ENCODE measurements around the gene ABR.
"Not testable (repeated sequence)": the region's sequence is repeated elsewhere in the genome, so short reads cannot be mapped to it uniquely, and the experiment has no call there.

ABR gene

DNA sequence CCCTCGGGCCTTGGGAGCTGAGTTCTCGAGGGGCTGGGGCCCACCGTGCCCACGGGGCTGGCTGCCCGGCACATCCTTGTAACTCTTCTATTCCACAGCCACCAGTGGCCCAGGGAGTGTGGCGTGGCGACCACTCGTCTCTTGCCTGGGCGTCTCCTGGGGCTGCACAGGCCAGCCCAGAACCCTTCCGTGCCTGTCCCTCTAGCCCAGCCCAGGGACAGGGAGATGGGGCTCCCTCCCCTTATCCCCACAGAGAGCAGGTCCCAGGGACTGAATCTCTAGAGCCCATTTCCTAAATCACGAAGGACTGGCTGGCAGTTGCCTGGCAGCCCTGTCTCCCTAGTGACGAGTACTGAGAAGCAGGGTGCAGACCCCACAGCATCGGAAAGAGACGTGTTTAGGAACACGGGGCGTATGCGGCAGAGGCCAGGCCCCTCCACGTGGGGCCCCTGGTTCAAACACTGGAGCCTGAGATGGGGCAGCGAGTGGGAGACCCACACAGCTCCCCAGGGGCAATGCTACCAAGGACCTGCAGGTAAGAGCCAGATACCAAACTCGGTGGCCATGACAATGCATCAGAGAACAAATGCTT is 131.8 kb downstream of the ABR start:
- ChIA-PET CTCF (interaction anchor here (0.6 kb wide), 1 partner anchor 257 kb away, joined by 3 read pairs; no protein-coding TSS in a partner anchor), POLR2A (no interaction called here)
- Histone ChIP-seq H3K27me3 (replicated peaks in 2 of 5; ENCODE audit: control insufficient read depth in 4 of 5, insufficient read depth in 5 of 5, low read length in 4 of 5) (no peaks in the 10 kb centered on the region), H3K9me3 (ENCODE audit: control extremely low read depth in 1 of 5, control insufficient read depth in 4 of 5, insufficient read depth in 2 of 5, low read depth in 1 of 5, low read length in 4 of 5) (no peaks in the 10 kb centered on the region), H3K27ac (ENCODE audit: insufficient read depth in 1 of 2, low read depth in 1 of 2, low read length in 2 of 2, poor library complexity in 1 of 2, severe bottlenecking in 2 of 2) (no peak overlapping the region), H3K4me1 (ENCODE audit: control extremely low read depth in 1 of 4, control insufficient read depth in 4 of 4, insufficient read depth in 4 of 4, low read length in 3 of 4) (peaks cover 0 to 12% (median 10%) of the 10 kb centered on the region in 4 experiments), H3K4me3 (ENCODE audit: control insufficient read depth in 1 of 7, extremely low read depth in 1 of 7, insufficient read depth in 4 of 7, low read depth in 2 of 7, low read length in 6 of 7) (no peak overlapping the region), H3K36me3 (ENCODE audit: control insufficient read depth in 4 of 4, insufficient read depth in 4 of 4, low read length in 3 of 4) (peaks cover 3 to 52% (median 16%) of the 10 kb centered on the region in 4 experiments)
- 94% methylated on average over 17 of the region's 20 CpGs for WGBS (ENCODE audit: insufficient coverage)
- DNase-seq: no peak

DNA sequence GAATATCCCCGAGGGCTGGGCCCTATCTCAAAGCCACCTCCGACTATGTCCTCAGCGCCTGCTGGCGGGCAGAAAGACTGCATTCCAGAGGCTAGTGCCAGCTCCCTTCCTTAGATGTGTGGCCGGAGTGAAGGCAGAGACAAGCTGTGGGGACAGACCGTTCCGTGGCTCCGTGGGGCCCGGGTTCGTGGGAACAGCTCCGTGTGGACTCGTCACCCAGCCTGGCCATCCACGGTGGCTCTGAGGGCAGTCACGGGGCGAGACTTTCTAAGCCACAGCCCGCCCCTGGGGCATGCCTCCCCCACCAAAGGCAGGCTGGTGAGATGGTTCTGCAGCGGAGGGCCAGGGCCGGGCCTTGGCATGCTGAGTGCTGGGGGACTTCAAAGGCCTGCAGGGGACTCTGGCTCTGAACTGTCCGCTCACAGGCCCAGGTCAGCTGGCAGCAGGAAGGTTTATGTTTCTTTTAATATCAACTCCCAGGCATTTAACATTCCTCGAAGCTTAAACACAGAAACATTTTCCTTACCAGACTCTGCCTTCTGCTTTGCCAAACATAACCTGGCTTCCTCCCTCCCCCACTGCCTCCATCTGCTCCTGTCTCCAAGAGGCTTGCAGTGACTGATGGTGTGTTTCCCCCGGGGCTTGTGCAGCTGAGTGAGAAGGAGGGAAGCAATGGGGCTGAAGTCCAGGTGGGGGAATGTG is 132.5 kb downstream of the ABR start:
- H3K9me3 ChIP-seq (ENCODE audit: control extremely low read depth in 1 of 5, control insufficient read depth in 4 of 5, insufficient read depth in 2 of 5, low read depth in 1 of 5, low read length in 4 of 5): no peaks in the 10 kb centered on the region
- DNase-seq: no peak
- no peak overlapping the region for H3K27ac ChIP-seq (ENCODE audit: insufficient read depth in 1 of 2, low read depth in 1 of 2, low read length in 2 of 2, poor library complexity in 1 of 2, severe bottlenecking in 2 of 2)
- CTCF ChIA-PET: no interaction called here
- H3K27me3 ChIP-seq (replicated peaks in 2 of 5; ENCODE audit: control insufficient read depth in 4 of 5, insufficient read depth in 5 of 5, low read length in 4 of 5): no peaks in the 10 kb centered on the region
- POLR2A ChIA-PET: interaction anchor here (0.6 kb wide), 1 partner anchor 120 kb away, joined by 4 read pairs; no protein-coding TSS in a partner anchor
- WGBS (ENCODE audit: insufficient coverage): 95% methylated on average over 21 of the region's 21 CpGs
- H3K36me3 ChIP-seq (ENCODE audit: control insufficient read depth in 4 of 4, insufficient read depth in 4 of 4, low read length in 3 of 4): peaks cover 6 to 57% (median 18%) of the 10 kb centered on the region in 4 experiments
- H3K4me1 ChIP-seq (ENCODE audit: control extremely low read depth in 1 of 4, control insufficient read depth in 4 of 4, insufficient read depth in 4 of 4, low read length in 3 of 4): peaks cover 0 to 16% (median 10%) of the 10 kb centered on the region in 4 experiments
- no peak overlapping the region for H3K4me3 ChIP-seq (ENCODE audit: control insufficient read depth in 1 of 7, extremely low read depth in 1 of 7, insufficient read depth in 4 of 7, low read depth in 2 of 7, low read length in 6 of 7)

DNA sequence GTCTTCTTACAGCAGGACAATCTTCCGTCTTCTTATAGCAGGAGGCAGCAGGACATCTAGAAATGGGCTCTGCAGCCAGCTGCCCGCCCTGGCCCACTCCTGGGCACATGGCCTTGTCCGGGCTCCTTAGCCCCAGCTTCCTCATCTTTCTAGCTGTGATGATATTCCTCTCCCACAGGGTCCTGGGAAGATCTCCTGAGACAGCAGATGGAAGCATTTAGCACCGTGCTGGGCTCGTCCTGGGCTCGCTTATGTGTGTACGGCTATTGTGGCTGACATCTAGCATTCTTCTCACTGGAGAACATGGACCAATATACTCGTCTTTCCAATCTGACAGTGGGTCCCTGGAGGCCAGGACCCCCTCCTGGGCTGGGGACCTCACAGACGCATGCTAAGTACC is 134.3 kb downstream of the ABR start:
- H3K9me3 ChIP-seq (ENCODE audit: control extremely low read depth in 1 of 5, control insufficient read depth in 4 of 5, insufficient read depth in 2 of 5, low read depth in 1 of 5, low read length in 4 of 5): no peaks in the 10 kb centered on the region
- H3K27me3 ChIP-seq (replicated peaks in 2 of 5; ENCODE audit: control insufficient read depth in 4 of 5, insufficient read depth in 5 of 5, low read length in 4 of 5): no peaks in the 10 kb centered on the region
- H3K4me1 ChIP-seq (ENCODE audit: control extremely low read depth in 1 of 4, control insufficient read depth in 4 of 4, insufficient read depth in 4 of 4, low read length in 3 of 4): peaks cover 0 to 23% (median 18%) of the 10 kb centered on the region in 4 experiments
- H3K36me3 ChIP-seq (ENCODE audit: control insufficient read depth in 4 of 4, insufficient read depth in 4 of 4, low read length in 3 of 4): peaks cover 6 to 57% (median 21%) of the 10 kb centered on the region in 4 experiments
- no peak overlapping the region for H3K4me3 ChIP-seq (ENCODE audit: control insufficient read depth in 1 of 7, extremely low read depth in 1 of 7, insufficient read depth in 4 of 7, low read depth in 2 of 7, low read length in 6 of 7)
- no peak overlapping the region for H3K27ac ChIP-seq (ENCODE audit: insufficient read depth in 1 of 2, low read depth in 1 of 2, low read length in 2 of 2, poor library complexity in 1 of 2, severe bottlenecking in 2 of 2)
- 93% methylated on average over 9 of the region's 9 CpGs for WGBS (ENCODE audit: insufficient coverage)
- DNase-seq: no peak
- ChIA-PET POLR2A (no interaction called here), CTCF (interaction anchor here (1.3 to 3.3 kb wide), 2 partner anchors 10 to 11 kb away, joined by 3 to 22 read pairs; no protein-coding TSS in a partner anchor)

DNA sequence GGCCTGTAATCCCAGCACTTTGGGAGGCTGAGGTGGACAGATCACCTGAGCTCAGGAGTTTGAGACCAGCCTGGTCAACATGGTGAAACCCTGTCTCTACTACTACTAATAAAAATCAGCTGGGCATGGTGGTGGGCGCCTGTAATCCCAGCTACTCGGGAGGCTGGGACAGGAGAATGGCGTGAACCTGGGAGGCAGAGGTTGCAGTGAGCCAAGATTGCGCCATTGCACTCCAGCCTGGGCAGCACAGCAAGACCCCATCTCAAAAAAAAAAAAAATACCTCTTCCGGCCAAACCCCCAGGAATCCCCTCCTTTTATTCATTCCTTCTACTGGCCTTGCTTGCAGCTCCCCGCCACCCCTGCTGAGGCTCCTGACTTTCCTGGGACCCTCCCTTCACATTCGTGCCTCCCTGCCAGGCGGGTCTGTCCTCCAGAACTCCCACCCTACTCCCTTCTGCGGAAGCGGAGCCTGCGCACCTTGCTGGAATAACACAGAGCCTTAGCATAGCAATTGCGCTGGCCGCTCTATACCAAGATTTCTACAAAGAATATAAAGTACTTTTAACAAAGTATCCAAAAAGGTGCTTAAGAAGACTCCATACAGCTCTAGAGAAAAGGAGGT is 135.3 kb downstream of the ABR start:
- not testable (repeated sequence) for H3K4me3 ChIP-seq (ENCODE audit: control insufficient read depth in 1 of 7, extremely low read depth in 1 of 7, insufficient read depth in 4 of 7, low read depth in 2 of 7, low read length in 6 of 7); DNase-seq; H3K27ac ChIP-seq (ENCODE audit: insufficient read depth in 1 of 2, low read depth in 1 of 2, low read length in 2 of 2, poor library complexity in 1 of 2, severe bottlenecking in 2 of 2); H3K27me3 ChIP-seq (replicated peaks in 2 of 5; ENCODE audit: control insufficient read depth in 4 of 5, insufficient read depth in 5 of 5, low read length in 4 of 5); H3K9me3 ChIP-seq (ENCODE audit: control extremely low read depth in 1 of 5, control insufficient read depth in 4 of 5, insufficient read depth in 2 of 5, low read depth in 1 of 5, low read length in 4 of 5)
- 100% methylated on average over 10 of the region's 13 CpGs for WGBS (ENCODE audit: insufficient coverage)
- peaks cover 0 to 33% (median 28%) of the 10 kb centered on the region in 4 experiments for H3K4me1 ChIP-seq (ENCODE audit: control extremely low read depth in 1 of 4, control insufficient read depth in 4 of 4, insufficient read depth in 4 of 4, low read length in 3 of 4)
- H3K36me3 ChIP-seq (ENCODE audit: control insufficient read depth in 4 of 4, insufficient read depth in 4 of 4, low read length in 3 of 4): peaks cover 6 to 48% (median 16%) of the 10 kb centered on the region in 4 experiments
- ChIA-PET CTCF (interaction anchor here (1.4 to 3.3 kb wide), 2 partner anchors 9 to 12 kb away, joined by 7 to 22 read pairs; no protein-coding TSS in a partner anchor), POLR2A (interaction anchor here (0.6 to 0.9 kb wide), 2 partner anchors 39 to 88 kb away, joined by 3 to 4 read pairs; no protein-coding TSS in a partner anchor)

DNA sequence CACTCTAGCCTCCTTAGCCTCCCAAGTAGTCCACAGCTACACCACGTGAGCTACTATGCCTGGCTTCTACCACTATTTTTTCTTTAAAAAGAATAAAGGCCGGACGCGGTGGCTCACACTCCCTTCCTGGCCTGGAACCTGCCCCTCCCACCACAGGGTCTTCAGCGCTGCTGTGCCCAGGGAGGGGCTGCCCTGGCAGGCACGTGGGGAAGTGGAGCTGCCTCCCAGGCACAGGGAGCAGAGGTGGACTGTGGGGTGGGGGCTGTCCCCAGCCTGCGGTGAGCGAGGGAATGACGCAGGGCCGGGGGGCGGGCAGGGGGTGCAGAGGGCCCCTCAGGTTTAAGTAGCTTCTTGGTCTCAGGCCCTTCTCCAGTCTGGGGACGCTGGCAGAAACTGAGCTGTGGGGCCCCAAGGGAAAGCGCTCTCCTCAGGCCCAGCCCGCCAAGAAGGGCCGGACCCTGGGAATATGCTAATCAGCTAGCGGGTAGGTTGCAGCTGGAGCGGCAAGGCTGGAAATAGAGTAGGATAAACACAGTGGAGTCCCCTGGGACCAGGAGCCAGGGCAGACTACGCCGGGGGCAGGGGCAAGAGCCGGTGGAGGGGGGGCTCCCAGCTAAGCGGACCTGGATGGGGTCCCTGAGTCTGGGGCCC is 136.1 kb downstream of the ABR start:
- peaks cover 6 to 44% (median 14%) of the 10 kb centered on the region in 4 experiments for H3K36me3 ChIP-seq (ENCODE audit: control insufficient read depth in 4 of 4, insufficient read depth in 4 of 4, low read length in 3 of 4)
- peak in 2 of 3 donors; percentile 63 to 75 for DNase-seq
- H3K4me1 ChIP-seq (ENCODE audit: control extremely low read depth in 1 of 4, control insufficient read depth in 4 of 4, insufficient read depth in 4 of 4, low read length in 3 of 4): peaks cover 0 to 38% (median 33%) of the 10 kb centered on the region in 4 experiments
- peak overlapping the region in 2 of 7 experiments; percentile 8 to 26 for H3K4me3 ChIP-seq (ENCODE audit: control insufficient read depth in 1 of 7, extremely low read depth in 1 of 7, insufficient read depth in 4 of 7, low read depth in 2 of 7, low read length in 6 of 7)
- 58% methylated on average over 11 of the region's 21 CpGs for WGBS (ENCODE audit: insufficient coverage)
- CTCF ChIA-PET: interaction anchor here (1.2 to 3.3 kb wide), 3 partner anchors 10 to 12 kb away, joined by 3 to 22 read pairs (median 7); no protein-coding TSS in a partner anchor
- POLR2A ChIA-PET: interaction anchor here (0.6 to 0.9 kb wide), 2 partner anchors 38 to 88 kb away, joined by 3 to 4 read pairs; no protein-coding TSS in a partner anchor
- no peaks in the 10 kb centered on the region for H3K9me3 ChIP-seq (ENCODE audit: control extremely low read depth in 1 of 5, control insufficient read depth in 4 of 5, insufficient read depth in 2 of 5, low read depth in 1 of 5, low read length in 4 of 5)
- H3K27ac ChIP-seq (ENCODE audit: insufficient read depth in 1 of 2, low read depth in 1 of 2, low read length in 2 of 2, poor library complexity in 1 of 2, severe bottlenecking in 2 of 2): peak overlapping the region in 1 of 2 experiments; percentile 25
- H3K27me3 ChIP-seq (replicated peaks in 2 of 5; ENCODE audit: control insufficient read depth in 4 of 5, insufficient read depth in 5 of 5, low read length in 4 of 5): no peaks in the 10 kb centered on the region

DNA sequence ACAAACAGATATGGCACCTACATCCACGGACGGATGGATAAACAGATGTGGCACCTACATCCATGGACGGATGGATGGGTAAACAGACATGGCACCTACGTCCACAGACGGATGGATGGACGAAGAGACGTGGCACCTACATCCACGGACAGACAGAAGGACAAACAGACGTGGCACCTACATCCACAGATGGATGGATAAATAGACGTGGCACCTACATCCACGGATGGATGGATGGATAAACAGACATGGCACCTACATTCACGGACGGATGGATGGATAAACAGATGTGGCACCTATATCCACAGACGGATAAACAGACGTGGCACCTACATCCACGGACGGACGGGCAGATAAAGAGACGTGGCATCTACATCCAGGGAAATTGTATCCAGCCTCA is 137.3 kb downstream of the ABR start:
- H3K4me1 ChIP-seq (ENCODE audit: control extremely low read depth in 1 of 4, control insufficient read depth in 4 of 4, insufficient read depth in 4 of 4, low read length in 3 of 4): peaks cover 0 to 38% (median 33%) of the 10 kb centered on the region in 4 experiments
- WGBS (ENCODE audit: insufficient coverage): 91% methylated on average over 19 of the region's 19 CpGs
- no peaks in the 10 kb centered on the region for H3K27me3 ChIP-seq (replicated peaks in 2 of 5; ENCODE audit: control insufficient read depth in 4 of 5, insufficient read depth in 5 of 5, low read length in 4 of 5)
- CTCF ChIA-PET: interaction anchor here (3.3 kb wide), 1 partner anchor 14 kb away, joined by 22 read pairs; no protein-coding TSS in a partner anchor
- POLR2A ChIA-PET: no interaction called here
- H3K9me3 ChIP-seq (ENCODE audit: control extremely low read depth in 1 of 5, control insufficient read depth in 4 of 5, insufficient read depth in 2 of 5, low read depth in 1 of 5, low read length in 4 of 5): no peaks in the 10 kb centered on the region
- no peak overlapping the region for H3K4me3 ChIP-seq (ENCODE audit: control insufficient read depth in 1 of 7, extremely low read depth in 1 of 7, insufficient read depth in 4 of 7, low read depth in 2 of 7, low read length in 6 of 7)
- H3K27ac ChIP-seq (ENCODE audit: insufficient read depth in 1 of 2, low read depth in 1 of 2, low read length in 2 of 2, poor library complexity in 1 of 2, severe bottlenecking in 2 of 2): no peak overlapping the region
- no peak for DNase-seq
- H3K36me3 ChIP-seq (ENCODE audit: control insufficient read depth in 4 of 4, insufficient read depth in 4 of 4, low read length in 3 of 4): peaks cover 4 to 45% (median 10%) of the 10 kb centered on the region in 4 experiments
